ENCODE data around the gene DDX51. TPM values are rescaled to one million over a fixed set of nuclear protein-coding genes. Genes with fewer than 3 reads are reported as not detected.

The DDX51 gene
- total and polyA plus RNA-seq, 2 of the 13 experiments (the other 11 are each of a cell fraction or from before 2014, with no cell fraction given) = 10.1 TPM

DNA sequence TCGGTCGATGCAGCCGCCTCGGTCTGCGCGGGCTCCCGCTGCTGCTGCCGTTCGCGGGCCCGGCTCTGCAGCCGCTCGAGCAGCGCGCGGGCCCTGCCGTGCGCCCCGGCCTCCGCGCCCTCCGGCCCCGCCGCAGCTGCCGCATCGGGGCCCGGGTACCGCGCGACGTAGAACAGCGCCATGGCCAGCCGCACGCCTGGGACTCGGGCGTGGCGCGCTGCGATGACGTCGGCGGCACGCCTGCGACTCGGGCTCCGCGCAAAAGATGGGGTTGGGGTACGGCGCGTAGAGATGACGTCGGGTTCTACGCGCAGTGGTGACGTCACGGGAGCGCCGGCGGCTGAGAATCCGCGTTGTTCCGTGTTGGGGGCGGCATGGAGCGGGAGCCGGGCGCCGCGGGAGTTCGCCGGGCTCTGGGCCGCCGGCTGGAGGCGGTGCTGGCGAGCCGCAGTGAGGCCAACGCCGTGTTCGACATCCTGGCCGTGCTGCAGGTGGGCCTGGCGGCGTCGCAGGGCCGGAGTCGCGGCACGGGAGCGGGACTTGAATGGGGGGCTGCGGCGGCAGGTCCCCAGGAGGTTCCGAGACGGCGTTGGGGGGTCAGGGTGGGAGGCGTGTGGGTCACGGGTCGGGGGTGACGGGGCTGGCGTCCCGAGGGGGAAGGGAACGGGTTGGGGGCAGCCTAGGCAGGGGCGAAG is at the start of gene DDX51, which contains the start of gene NOC4L (continued):
- TF ChIP-seq ELF3 (CRISPR knock-in tag; IDR thresholded peaks at IDR 0.05) (peak; percentile 85), ZNF549 (CRISPR knock-in tag; IDR thresholded peaks at IDR 0.05) (no peak), KLF13 (CRISPR knock-in tag; IDR thresholded peaks at IDR 0.05) (no peak), ZNF10 (CRISPR knock-in tag; IDR thresholded peaks at IDR 0.05; ENCODE audit: borderline replicate concordance, low read depth) (0 out of 2 replicates have a peak, but pooled peaks have one; percentile 28), GLI4 (CRISPR knock-in tag; IDR thresholded peaks at IDR 0.05; ENCODE audit: borderline replicate concordance) (no peak)

DNA sequence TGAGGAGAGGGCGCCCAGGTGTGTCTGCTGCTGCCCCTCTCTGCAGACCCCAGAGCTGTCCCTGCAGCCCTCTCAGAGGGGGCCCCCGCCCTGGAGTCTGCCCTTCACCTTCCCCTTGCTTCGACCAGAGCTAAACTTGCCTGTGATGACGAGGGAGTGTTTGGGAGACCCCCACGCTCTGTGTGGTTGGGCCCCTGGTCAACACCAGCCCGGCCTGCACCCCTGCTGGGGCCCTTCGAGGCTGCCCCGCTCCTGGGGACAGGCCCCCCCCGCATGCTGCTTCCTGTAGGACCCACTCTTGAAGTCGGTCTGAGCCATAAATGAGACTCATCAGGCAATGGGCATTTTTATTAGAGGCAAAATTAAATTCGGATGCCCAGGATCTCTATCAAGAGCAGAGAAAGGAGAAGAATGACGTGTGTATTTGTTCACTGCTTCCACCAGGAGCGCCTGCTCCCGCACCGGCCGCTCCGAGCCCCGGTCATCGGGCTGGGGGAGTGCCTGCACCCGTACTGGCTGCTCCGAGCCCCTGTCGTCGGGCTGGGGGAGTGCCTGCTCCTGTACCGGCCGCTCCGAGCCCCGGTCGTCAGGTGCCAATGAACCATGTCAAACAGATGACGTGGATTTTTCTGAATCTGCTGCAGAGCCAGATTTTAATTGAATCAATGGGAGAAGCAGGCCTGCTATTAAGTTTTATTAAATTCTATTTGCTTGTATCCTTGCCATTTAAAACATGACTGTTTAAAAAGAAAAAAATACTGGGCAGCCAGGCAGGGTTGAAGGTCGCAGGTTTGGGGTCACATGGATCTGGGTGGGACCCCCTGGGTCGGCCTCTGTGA is 47.8 kb upstream of the DDX51 start:
- 7% methylated on average over 18 of the region's 31 CpGs for WGBS (ENCODE audit: low lambda C conversion rate)
- H3K9me3 ChIP-seq (ENCODE audit: low read length) = peaks cover 18% of the 10 kb centered on the region

More for the DNA sequence above, 47.8 kb upstream of the DDX51 start:
- Histone ChIP-seq H3K4me1 (ENCODE audit: insufficient read depth, low read length) (no peaks in the 10 kb centered on the region), H3K27me3 (ENCODE audit: control insufficient read depth in 1 of 2, insufficient read depth in 2 of 2, low read length in 2 of 2) (peaks cover 22 to 85% of the 10 kb centered on the region in 2 experiments), H3K36me3 (replicated peaks in 1 of 2; ENCODE audit: control insufficient read depth in 1 of 2, insufficient read depth in 2 of 2, low read length in 2 of 2) (no peaks in the 10 kb centered on the region), H3K79me2 (ENCODE audit: insufficient read depth, low read length) (no peaks in the 10 kb centered on the region), H4K20me1 (ENCODE audit: insufficient read depth, low read length) (no peaks in the 10 kb centered on the region), H3K4me3 (replicated peaks in 1 of 3; ENCODE audit: insufficient read depth in 1 of 3, low read depth in 2 of 3, low read length in 3 of 3) (no peak overlapping the region), H3K4me2 (ENCODE audit: low read depth, low read length) (no peak overlapping the region), H3K9ac (ENCODE audit: insufficient read depth, low read depth, low read length) (no peak overlapping the region), H2AFZ (ENCODE audit: low read length) (no peak overlapping the region), H3K27ac (ENCODE audit: extremely low read length, insufficient read depth, low read length) (no peak overlapping the region)
- ChIA-PET CTCF (ENCODE audit: low intra/inter-chr PET ratio, low total read pairs) (no interaction called here), POLR2A (no interaction called here)
- FAIRE-seq (no peak), ATAC-seq (no peak), DNase-seq (ENCODE audit: low spot score) (no peak)
- TF ChIP-seq ZNF333 (CRISPR knock-in tag; IDR thresholded peaks at IDR 0.05; ENCODE audit: borderline replicate concordance) (no peak), ZBTB20 (CRISPR knock-in tag; IDR thresholded peaks at IDR 0.05; ENCODE audit: borderline replicate concordance, low read depth) (no peak), GATAD2A (CRISPR knock-in tag; IDR thresholded peaks at IDR 0.05) (no peak), ZKSCAN8 (CRISPR knock-in tag; IDR thresholded peaks at IDR 0.05; ENCODE audit: borderline replicate concordance) (no peak), FOXC1 (CRISPR knock-in tag; IDR thresholded peaks at IDR 0.05; ENCODE audit: borderline replicate concordance) (no peak), ZNF614 (CRISPR knock-in tag; IDR thresholded peaks at IDR 0.05; ENCODE audit: borderline replicate concordance) (no peak)
- TF ChIP-seq, protein P1, sequence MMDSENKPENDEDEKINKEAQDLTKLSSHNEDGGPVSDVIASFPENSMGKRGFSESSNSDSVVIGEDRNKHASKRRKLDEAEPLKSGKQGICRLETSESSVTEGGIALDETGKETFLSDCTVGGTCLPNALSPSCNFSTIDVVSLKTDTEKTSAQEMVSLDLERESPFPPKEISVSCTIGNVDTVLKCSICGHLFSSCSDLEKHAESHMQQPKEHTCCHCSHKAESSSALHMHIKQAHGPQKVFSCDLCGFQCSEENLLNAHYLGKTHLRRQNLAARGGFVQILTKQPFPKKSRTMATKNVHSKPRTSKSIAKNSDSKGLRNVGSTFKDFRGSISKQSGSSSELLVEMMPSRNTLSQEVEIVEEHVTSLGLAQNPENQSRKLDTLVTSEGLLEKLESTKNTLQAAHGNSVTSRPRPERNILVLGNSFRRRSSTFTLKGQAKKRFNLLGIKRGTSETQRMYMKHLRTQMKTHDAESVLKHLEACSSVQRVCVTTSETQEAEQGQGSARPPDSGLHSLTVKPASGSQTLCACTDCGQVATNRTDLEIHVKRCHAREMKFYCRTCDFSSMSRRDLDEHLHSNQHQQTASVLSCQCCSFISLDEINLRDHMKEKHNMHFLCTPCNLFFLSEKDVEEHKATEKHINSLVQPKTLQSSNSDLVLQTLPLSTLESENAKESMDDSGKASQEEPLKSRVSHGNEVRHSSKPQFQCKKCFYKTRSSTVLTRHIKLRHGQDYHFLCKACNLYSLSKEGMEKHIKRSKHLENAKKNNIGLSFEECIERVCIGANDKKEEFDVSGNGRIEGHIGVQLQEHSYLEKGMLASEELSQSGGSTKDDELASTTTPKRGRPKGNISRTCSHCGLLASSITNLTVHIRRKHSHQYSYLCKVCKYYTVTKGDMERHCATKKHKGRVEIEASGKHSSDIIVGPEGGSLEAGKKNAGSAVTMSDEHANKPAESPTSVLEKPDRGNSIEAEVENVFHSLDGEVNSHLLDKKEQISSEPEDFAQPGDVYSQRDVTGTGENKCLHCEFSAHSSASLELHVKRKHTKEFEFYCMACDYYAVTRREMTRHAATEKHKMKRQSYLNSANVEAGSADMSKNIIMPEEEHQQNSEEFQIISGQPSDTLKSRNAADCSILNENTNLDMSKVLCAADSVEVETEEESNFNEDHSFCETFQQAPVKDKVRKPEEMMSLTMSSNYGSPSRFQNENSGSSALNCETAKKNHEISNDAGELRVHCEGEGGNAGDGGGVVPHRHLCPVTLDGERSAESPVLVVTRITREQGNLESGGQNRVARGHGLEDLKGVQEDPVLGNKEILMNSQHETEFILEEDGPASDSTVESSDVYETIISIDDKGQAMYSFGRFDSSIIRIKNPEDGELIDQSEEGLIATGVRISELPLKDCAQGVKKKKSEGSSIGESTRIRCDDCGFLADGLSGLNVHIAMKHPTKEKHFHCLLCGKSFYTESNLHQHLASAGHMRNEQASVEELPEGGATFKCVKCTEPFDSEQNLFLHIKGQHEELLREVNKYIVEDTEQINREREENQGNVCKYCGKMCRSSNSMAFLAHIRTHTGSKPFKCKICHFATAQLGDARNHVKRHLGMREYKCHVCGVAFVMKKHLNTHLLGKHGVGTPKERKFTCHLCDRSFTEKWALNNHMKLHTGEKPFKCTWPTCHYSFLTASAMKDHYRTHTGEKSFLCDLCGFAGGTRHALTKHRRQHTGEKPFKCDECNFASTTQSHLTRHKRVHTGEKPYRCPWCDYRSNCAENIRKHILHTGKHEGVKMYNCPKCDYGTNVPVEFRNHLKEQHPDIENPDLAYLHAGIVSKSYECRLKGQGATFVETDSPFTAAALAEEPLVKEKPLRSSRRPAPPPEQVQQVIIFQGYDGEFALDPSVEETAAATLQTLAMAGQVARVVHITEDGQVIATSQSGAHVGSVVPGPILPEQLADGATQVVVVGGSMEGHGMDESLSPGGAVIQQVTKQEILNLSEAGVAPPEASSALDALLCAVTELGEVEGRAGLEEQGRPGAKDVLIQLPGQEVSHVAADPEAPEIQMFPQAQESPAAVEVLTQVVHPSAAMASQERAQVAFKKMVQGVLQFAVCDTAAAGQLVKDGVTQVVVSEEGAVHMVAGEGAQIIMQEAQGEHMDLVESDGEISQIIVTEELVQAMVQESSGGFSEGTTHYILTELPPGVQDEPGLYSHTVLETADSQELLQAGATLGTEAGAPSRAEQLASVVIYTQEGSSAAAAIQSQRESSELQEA (CRISPR knock-in tag; IDR thresholded peaks at IDR 0.05; ENCODE audit: not compliant biosample characterization) = no peak
- in situ Hi-C loops (cut with HindIII; ENCODE audit: extremely low pct_ligation_motif_present, low pct_unique_long_range_greater_than_20kb) (no loop called here), intact Hi-C loops (cut with micrococcal nuclease; ENCODE audit: unreplicated experiment) (no loop called here)
- no TSS peak for BruUV-seq (replicated peaks)
